ENCODE results near the gene TMPRSS5.
"Not testable (repeated sequence)": the region's sequence is repeated elsewhere in the genome, so short reads cannot be mapped to it uniquely, and the experiment has no call there.

Gene TMPRSS5

GRCh38 chr11:113705871-113706655 is at the start of gene TMPRSS5:
TMPRSS5 (minus strand) TSS chr11:113706308; CDS start chr11:113706224, 84 bp downstream.
- no peak for DNase-seq

GRCh38 chr11:113752932-113753331 is 46.8 kb upstream of the TMPRSS5 start:
- no peak for DNase-seq

- DNase-seq, result no peak
These were observed 30.2 kb upstream of the TMPRSS5 start for GRCh38 chr11:113736323-113736722.

GRCh38 chr11:113732092-113732491 is 26.0 kb upstream of the TMPRSS5 start:
- DNase-seq, result no peak

GRCh38 chr11:113730887-113731726 is 25.0 kb upstream of the TMPRSS5 start:
- peak; percentile 52 for DNase-seq

GRCh38 chr11:113729456-113729855 is 23.3 kb upstream of the TMPRSS5 start:
- no peak for DNase-seq

GRCh38 chr11:113728814-113729213 is 22.7 kb upstream of the TMPRSS5 start:
- DNase-seq, result no peak

- no peak for DNase-seq
These were observed 19.8 kb upstream of the TMPRSS5 start for GRCh38 chr11:113725913-113726312.

- DNase-seq, result no peak
These were observed 19.3 kb upstream of the TMPRSS5 start for GRCh38 chr11:113725407-113725806.

- DNase-seq, result no peak
These were observed 18.7 kb upstream of the TMPRSS5 start for GRCh38 chr11:113724778-113725177.

GRCh38 chr11:113723787-113724186 is 17.7 kb upstream of the TMPRSS5 start:
- peak; percentile 44 for DNase-seq

- no peak for DNase-seq
These were observed 16.8 kb upstream of the TMPRSS5 start for GRCh38 chr11:113722934-113723333.

- no peak for DNase-seq
These were observed 16.1 kb upstream of the TMPRSS5 start for GRCh38 chr11:113722221-113722620.

- DNase-seq, result no peak
These were observed 15.5 kb upstream of the TMPRSS5 start for GRCh38 chr11:113721462-113722066.

GRCh38 chr11:113720478-113720877 is 14.4 kb upstream of the TMPRSS5 start:
- DNase-seq, result not testable (repeated sequence)

- DNase-seq, result no peak
These were observed 9.9 kb upstream of the TMPRSS5 start for GRCh38 chr11:113715882-113716625.

GRCh38 chr11:113715273-113715672 is 9.2 kb upstream of the TMPRSS5 start:
- DNase-seq, result no peak

GRCh38 chr11:113710989-113711388 is 4.9 kb upstream of the TMPRSS5 start:
- no peak for DNase-seq

- not testable (repeated sequence) for DNase-seq
These were observed 2.6 kb downstream of the TMPRSS5 start for GRCh38 chr11:113703551-113703950.

- DNase-seq, result no peak
These were observed 4.6 kb downstream of the TMPRSS5 start for GRCh38 chr11:113701491-113701890.

- peak; percentile 20 for DNase-seq
These were observed 7.6 kb downstream of the TMPRSS5 start for GRCh38 chr11:113698515-113698914.

GRCh38 chr11:113697756-113698407 is 8.2 kb downstream of the TMPRSS5 start:
- DNase-seq, result no peak

Data from NCI-H2171 (cell line).